GM21381 (cell line): ENCODE data around the gene SLC25A39.

Experiments
- ATAC-seq: cut with Tn5 transposase; IDR thresholded peaks from one replicate; pipeline ENCODE4 v1.9.1; 2021; ENCODE audit warnings: mild to moderate bottlenecking, moderate library complexity; ENCODE audit not compliant: unreplicated experiment

The SLC25A39 gene

GRCh38 chr17:44314869-44315661 is 9.6 kb downstream of the SLC25A39 start:
- no peak for ATAC-seq

- ATAC-seq, result no peak
Measured at GRCh38 chr17:44314524-44314868, 10.1 kb downstream of the SLC25A39 start.

GRCh38 chr17:44314031-44314430 is 10.6 kb downstream of the SLC25A39 start:
- no peak for ATAC-seq

- ATAC-seq, result no peak
Measured at GRCh38 chr17:44312396-44313104, 12.1 kb downstream of the SLC25A39 start.

GRCh38 chr17:44311562-44312181 is 13.0 kb downstream of the SLC25A39 start:
- no peak for ATAC-seq

GRCh38 chr17:44310609-44311376 is 13.8 kb downstream of the SLC25A39 start:
- no peak for ATAC-seq

- no peak for ATAC-seq
Measured at GRCh38 chr17:44310188-44310587, 14.4 kb downstream of the SLC25A39 start.

GRCh38 chr17:44309472-44309871 is 15.2 kb downstream of the SLC25A39 start:
- no peak for ATAC-seq

GRCh38 chr17:44308865-44309264 is 15.8 kb downstream of the SLC25A39 start:
- ATAC-seq, result no peak

- no peak for ATAC-seq
Measured at GRCh38 chr17:44308320-44308818, 16.3 kb downstream of the SLC25A39 start, which contains the start of gene RUNDC3A. RUNDC3A (plus strand) TSS chr17:44308601; CDS start chr17:44308833, 232 bp downstream.

GRCh38 chr17:44307387-44308186 is 17.0 kb downstream of the SLC25A39 start:
- no peak for ATAC-seq

- no peak for ATAC-seq
Measured at GRCh38 chr17:44304651-44305050, 20.0 kb downstream of the SLC25A39 start.

- ATAC-seq, result no peak
Measured at GRCh38 chr17:44297975-44298374, 26.6 kb downstream of the SLC25A39 start.

- ATAC-seq, result no peak
Measured at GRCh38 chr17:44293509-44294226, 31.0 kb downstream of the SLC25A39 start.

GRCh38 chr17:44287651-44288050 is 37.0 kb downstream of the SLC25A39 start:
- no peak for ATAC-seq

GRCh38 chr17:44284024-44284400 is 40.6 kb downstream of the SLC25A39 start:
- ATAC-seq, result no peak

GRCh38 chr17:44283344-44284023 is 41.1 kb downstream of the SLC25A39 start:
- ATAC-seq, result no peak

- no peak for ATAC-seq
Measured at GRCh38 chr17:44282264-44282663, 42.4 kb downstream of the SLC25A39 start.

- ATAC-seq, result no peak
Measured at GRCh38 chr17:44281570-44281969, 43.1 kb downstream of the SLC25A39 start.
